Activated naive CD4-positive, alpha-beta T cell treated with anti-CD3 and anti-CD28 coated beads, Interleukin-2, amount 50 U/mL, for 24 hours (primary cell): Measurements from ENCODE around the gene AAK1.
A peak's percentile ranks its signal among the peaks of the same experiment; 100 is the strongest.
"Not testable (repeated sequence)": the region's sequence is repeated elsewhere in the genome, so short reads cannot be mapped to it uniquely, and the experiment has no call there.

Experiments
- H3K27ac Mint-ChIP-seq: one replicate; pipeline ENCODE4 v1.8.0; 2021; ENCODE audit warnings: mild to moderate bottlenecking, mixed read lengths
- H3K27me3 Mint-ChIP-seq: one replicate; pipeline ENCODE4 v1.8.0; 2021; ENCODE audit warnings: mixed read lengths
- H3K36me3 Mint-ChIP-seq: one replicate; pipeline ENCODE4 v1.8.0; 2021; ENCODE audit warnings: mixed read lengths
- H3K4me1 Mint-ChIP-seq: one replicate; pipeline ENCODE4 v1.8.0; 2021; ENCODE audit warnings: mixed read lengths
- H3K4me3 Mint-ChIP-seq: one replicate; pipeline ENCODE4 v1.8.0; 2021; ENCODE audit warnings: mild to moderate bottlenecking, mixed read lengths
- H3K9me3 Mint-ChIP-seq: one replicate; pipeline ENCODE4 v1.8.0; 2021; ENCODE audit warnings: mixed read lengths

Gene AAK1

GRCh38 chr2:69565431-69565839 is 78.1 kb downstream of the AAK1 start:
- Mint-ChIP-seq H3K36me3 (peaks cover 1% of the 10 kb centered on the region), H3K9me3 (no peaks in the 10 kb centered on the region), H3K4me3 (peak overlapping the region; percentile 24), H3K27me3 (no peaks in the 10 kb centered on the region), H3K27ac (peak overlapping the region; percentile 15), H3K4me1 (peaks cover 99% of the 10 kb centered on the region)

DNA sequence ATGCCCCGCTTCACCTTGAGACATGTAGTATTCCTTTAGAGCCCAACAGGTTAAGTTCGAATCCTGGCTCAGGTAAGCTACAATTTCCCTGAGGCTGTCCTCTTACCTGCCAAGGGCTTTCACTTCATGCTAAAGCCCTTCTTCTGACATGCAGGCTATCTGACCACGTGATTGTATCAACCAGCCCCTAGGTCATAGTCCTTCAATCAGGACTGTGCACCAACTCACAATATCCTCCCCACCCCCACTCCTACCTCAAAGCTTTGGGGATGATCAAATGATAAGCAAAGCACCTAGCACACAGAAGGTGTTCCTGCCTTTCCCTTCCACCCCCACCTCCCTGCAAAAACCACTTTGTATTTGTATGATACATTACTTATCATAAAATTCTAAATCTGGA is 78.9 kb downstream of the AAK1 start:
- H3K9me3 Mint-ChIP-seq: no peaks in the 10 kb centered on the region
- H3K27me3 Mint-ChIP-seq: no peaks in the 10 kb centered on the region
- peaks cover 99% of the 10 kb centered on the region for H3K4me1 Mint-ChIP-seq
- peaks cover 1% of the 10 kb centered on the region for H3K36me3 Mint-ChIP-seq
- no peak overlapping the region for H3K27ac Mint-ChIP-seq
- H3K4me3 Mint-ChIP-seq: peak overlapping the region; percentile 24

DNA sequence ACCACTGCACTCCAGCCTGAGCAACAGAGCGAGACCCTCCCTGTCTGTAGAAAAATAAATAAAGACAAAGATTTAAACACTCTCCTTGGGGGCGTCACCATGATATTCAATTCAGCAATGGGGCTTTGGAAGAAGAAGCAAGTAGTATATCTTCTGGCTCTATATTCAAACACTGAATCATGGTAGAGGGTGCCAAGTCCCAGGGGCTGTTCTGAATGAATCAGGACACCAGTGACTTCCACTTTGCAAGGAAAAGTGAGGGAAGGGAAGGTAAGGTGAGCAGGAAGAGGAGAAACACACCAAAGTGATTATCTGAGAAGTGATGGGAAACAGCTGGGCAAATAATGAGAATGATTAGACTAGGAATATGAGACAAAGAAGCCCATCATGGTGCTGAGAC is 80.5 kb downstream of the AAK1 start:
- Mint-ChIP-seq H3K27ac (peak overlapping the region; percentile 93), H3K36me3 (peaks cover 1% of the 10 kb centered on the region), H3K27me3 (no peaks in the 10 kb centered on the region), H3K9me3 (no peaks in the 10 kb centered on the region), H3K4me1 (peaks cover 97% of the 10 kb centered on the region), H3K4me3 (no peak overlapping the region)

GRCh38 chr2:69561101-69561500 is 82.4 kb downstream of the AAK1 start:
- Mint-ChIP-seq H3K27ac (peak overlapping the region; percentile 33), H3K4me1 (peaks cover 94% of the 10 kb centered on the region), H3K36me3 (peaks cover 3% of the 10 kb centered on the region), H3K27me3 (no peaks in the 10 kb centered on the region), H3K9me3 (no peaks in the 10 kb centered on the region), H3K4me3 (no peak overlapping the region)

DNA sequence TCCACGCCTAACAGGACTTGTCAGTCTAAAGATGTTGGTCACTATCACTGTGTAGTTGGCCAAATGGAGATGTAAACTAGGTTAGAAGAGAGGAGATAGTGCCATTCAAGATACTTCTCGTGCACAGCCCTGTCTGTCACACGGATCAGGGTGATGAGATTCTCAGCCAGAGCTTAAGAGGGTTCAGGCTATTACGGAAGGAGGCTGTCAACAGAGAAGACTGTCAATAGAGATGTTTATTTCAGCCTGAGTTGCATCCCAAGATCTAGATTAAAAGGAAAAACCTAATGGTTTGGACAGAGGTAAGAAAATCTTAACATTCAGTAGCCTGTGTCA is 83.4 kb downstream of the AAK1 start:
- no peaks in the 10 kb centered on the region for H3K27me3 Mint-ChIP-seq
- H3K4me3 Mint-ChIP-seq: no peak overlapping the region
- H3K27ac Mint-ChIP-seq: peak overlapping the region; percentile 76
- H3K9me3 Mint-ChIP-seq: no peaks in the 10 kb centered on the region
- peaks cover 2% of the 10 kb centered on the region for H3K36me3 Mint-ChIP-seq
- peaks cover 94% of the 10 kb centered on the region for H3K4me1 Mint-ChIP-seq

- no peaks in the 10 kb centered on the region for H3K27me3 Mint-ChIP-seq
- H3K36me3 Mint-ChIP-seq: peaks cover 4% of the 10 kb centered on the region
- peaks cover 94% of the 10 kb centered on the region for H3K4me1 Mint-ChIP-seq
- H3K27ac Mint-ChIP-seq: peak overlapping the region; percentile 76
- no peak overlapping the region for H3K4me3 Mint-ChIP-seq
- no peaks in the 10 kb centered on the region for H3K9me3 Mint-ChIP-seq
These were observed 83.9 kb downstream of the AAK1 start for GRCh38 chr2:69559442-69560146.

GRCh38 chr2:69556008-69556407 is 87.5 kb downstream of the AAK1 start:
- Mint-ChIP-seq H3K27me3 (no peaks in the 10 kb centered on the region), H3K27ac (peak overlapping the region; percentile 69), H3K36me3 (peaks cover 14% of the 10 kb centered on the region), H3K4me3 (no peak overlapping the region), H3K4me1 (peaks cover 85% of the 10 kb centered on the region), H3K9me3 (no peaks in the 10 kb centered on the region)

DNA sequence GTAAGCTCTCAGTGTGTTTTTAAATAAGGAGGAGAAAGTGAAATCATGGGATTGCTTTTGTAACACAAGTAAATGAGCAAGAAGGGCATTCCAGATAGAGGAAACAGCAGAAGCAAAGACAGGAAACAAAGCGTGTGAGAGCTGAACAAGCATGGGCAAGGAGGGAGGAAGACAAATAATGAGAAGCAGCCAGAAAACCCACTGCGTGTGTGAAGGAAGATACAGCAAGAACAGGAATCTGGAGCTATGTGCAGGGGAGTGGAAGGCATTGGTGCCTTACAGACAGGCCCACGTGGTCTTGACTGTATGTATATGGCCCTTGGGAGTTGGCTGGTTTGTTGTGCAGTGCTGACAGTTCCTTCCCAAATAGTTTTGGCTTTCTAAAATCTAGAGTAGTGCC is 88.6 kb downstream of the AAK1 start:
- Mint-ChIP-seq H3K27ac (peak overlapping the region; percentile 78), H3K9me3 (no peaks in the 10 kb centered on the region), H3K4me3 (peak overlapping the region; percentile 1), H3K27me3 (no peaks in the 10 kb centered on the region), H3K4me1 (peaks cover 82% of the 10 kb centered on the region), H3K36me3 (peaks cover 16% of the 10 kb centered on the region)

- Mint-ChIP-seq H3K9me3 (no peaks in the 10 kb centered on the region), H3K4me3 (peak overlapping the region; percentile 1), H3K27ac (peak overlapping the region; percentile 78), H3K27me3 (no peaks in the 10 kb centered on the region), H3K36me3 (peaks cover 16% of the 10 kb centered on the region), H3K4me1 (peaks cover 82% of the 10 kb centered on the region)
These were observed 89.0 kb downstream of the AAK1 start for GRCh38 chr2:69554568-69554967.

GRCh38 chr2:69553991-69554390 is 89.5 kb downstream of the AAK1 start:
- H3K9me3 Mint-ChIP-seq: no peaks in the 10 kb centered on the region
- no peak overlapping the region for H3K4me3 Mint-ChIP-seq
- H3K36me3 Mint-ChIP-seq: peaks cover 16% of the 10 kb centered on the region
- H3K27ac Mint-ChIP-seq: peak overlapping the region; percentile 51
- peaks cover 81% of the 10 kb centered on the region for H3K4me1 Mint-ChIP-seq
- no peaks in the 10 kb centered on the region for H3K27me3 Mint-ChIP-seq

DNA sequence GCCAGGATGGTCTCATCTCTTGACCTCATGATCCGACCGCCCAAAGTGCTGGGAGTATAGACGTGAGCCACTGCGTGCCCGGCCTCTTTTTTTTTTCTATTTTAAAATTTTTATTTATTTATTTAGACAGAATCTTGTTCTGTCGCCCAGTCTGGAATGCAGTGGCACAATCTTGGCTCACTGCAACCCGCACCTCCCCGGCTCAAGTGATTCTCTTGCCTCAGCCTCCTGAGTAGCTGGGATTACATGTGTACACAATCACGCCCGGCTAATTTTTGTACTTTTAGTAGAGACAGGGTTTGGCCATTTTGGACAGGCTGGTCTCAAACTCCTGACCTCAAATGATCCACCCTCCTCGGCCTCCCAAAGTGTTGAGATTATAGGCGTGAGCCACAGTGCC is 93.0 kb downstream of the AAK1 start:
- H3K4me1 Mint-ChIP-seq: peaks cover 80% of the 10 kb centered on the region
- not testable (repeated sequence) for H3K9me3 Mint-ChIP-seq, H3K27me3 Mint-ChIP-seq, H3K4me3 Mint-ChIP-seq, H3K27ac Mint-ChIP-seq
- peaks cover 32% of the 10 kb centered on the region for H3K36me3 Mint-ChIP-seq

- Mint-ChIP-seq H3K27ac (peak overlapping the region; percentile 41), H3K36me3 (peaks cover 35% of the 10 kb centered on the region), H3K4me1 (peaks cover 78% of the 10 kb centered on the region)
These were observed 94.1 kb downstream of the AAK1 start for GRCh38 chr2:69549421-69549820.

DNA sequence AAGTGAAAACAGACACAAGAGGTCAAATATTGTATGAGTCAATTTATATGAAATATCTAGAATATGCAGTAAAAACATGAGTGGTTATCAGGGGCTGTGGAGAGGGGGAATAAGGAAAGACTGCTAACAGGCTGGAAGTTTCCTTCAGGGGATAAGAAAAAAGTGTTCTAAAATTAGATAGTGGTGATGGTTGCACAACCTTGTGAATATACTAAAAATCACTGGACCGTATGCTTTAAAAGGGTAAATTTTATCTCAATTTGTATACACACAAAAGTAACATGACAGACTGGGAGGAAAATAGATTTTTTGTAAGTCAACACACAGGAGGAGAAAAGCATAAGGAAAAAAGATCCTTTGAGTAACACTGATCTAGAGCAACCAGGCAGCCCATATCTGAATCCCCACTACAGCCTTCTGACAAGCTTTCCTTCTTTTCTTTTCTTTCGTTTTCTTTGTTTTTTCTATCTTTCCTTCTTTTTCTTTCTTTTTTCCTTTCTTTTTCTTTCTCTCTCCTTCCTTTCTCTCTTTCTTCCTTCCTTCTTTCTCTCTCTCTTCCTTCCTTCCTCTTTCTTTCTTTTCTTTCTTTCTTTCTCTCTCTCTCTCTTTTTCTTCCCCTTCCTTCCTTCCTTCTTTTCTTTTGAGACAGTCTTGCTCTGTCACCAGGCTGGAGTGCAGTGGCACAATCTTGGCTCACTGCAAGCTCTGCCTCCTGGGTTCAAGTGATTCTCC is 95.4 kb downstream of the AAK1 start:
- peaks cover 34% of the 10 kb centered on the region for H3K36me3 Mint-ChIP-seq
- H3K9me3 Mint-ChIP-seq: no peaks in the 10 kb centered on the region

More at GRCh38 chr2:69549421-69549820, 94.1 kb downstream of the AAK1 start:
- no peak overlapping the region for H3K4me3 Mint-ChIP-seq
- H3K9me3 Mint-ChIP-seq: no peaks in the 10 kb centered on the region
- no peaks in the 10 kb centered on the region for H3K27me3 Mint-ChIP-seq

DNA sequence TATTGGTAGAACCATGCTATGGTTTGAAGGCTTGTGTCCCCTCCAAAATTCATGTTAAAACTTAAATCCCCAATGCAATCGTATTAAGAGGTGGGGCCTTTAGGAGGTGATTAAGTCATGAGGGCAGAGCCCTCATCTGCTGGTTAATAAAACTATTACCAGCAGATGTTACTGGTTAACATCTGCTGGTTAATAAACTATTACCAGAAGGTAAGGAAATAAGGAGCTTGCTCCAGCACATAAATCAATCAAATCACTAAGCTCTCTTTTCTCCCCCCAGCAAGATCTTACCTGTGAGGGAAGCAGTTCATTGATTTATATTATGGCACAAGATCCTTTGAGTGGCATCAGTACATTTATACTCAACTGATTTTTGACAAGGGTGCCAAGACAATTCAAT is 96.9 kb downstream of the AAK1 start:
- Mint-ChIP-seq H3K36me3 (peaks cover 27% of the 10 kb centered on the region), H3K27me3 (no peaks in the 10 kb centered on the region), H3K4me3 (no peak overlapping the region), H3K9me3 (no peaks in the 10 kb centered on the region), H3K27ac (peak overlapping the region; percentile 85), H3K4me1 (peaks cover 62% of the 10 kb centered on the region)

More for the DNA sequence above, 95.4 kb downstream of the AAK1 start:
- peak overlapping the region; percentile 53 for H3K27ac Mint-ChIP-seq
- no peaks in the 10 kb centered on the region for H3K27me3 Mint-ChIP-seq
- no peak overlapping the region for H3K4me3 Mint-ChIP-seq
- H3K4me1 Mint-ChIP-seq: peaks cover 74% of the 10 kb centered on the region

- peak overlapping the region; percentile 41 for H3K27ac Mint-ChIP-seq
- H3K4me3 Mint-ChIP-seq: no peak overlapping the region
- H3K27me3 Mint-ChIP-seq: no peaks in the 10 kb centered on the region
- peaks cover 28% of the 10 kb centered on the region for H3K36me3 Mint-ChIP-seq
- no peaks in the 10 kb centered on the region for H3K9me3 Mint-ChIP-seq
- peaks cover 56% of the 10 kb centered on the region for H3K4me1 Mint-ChIP-seq
These were observed 98.0 kb downstream of the AAK1 start for GRCh38 chr2:69545477-69545932.

DNA sequence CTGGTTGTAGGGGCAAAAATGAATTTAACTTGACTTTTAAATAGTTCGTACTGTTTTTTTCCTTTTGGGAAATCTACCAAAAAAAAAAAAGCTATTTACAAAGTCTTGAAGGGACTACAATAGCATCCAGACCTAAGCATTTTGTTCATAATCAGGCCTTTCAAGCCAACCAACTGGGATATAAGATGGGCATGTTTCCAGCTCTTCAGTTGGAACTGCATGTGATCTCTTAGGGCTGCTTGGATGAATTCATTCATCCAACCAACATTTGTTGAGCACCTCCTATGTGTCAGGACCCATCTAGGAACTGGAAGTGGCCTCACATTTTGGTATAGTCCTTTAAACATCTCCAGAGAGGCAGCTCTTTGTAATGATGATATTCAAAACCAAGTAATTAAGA is 98.6 kb downstream of the AAK1 start:
- Mint-ChIP-seq H3K36me3 (peaks cover 28% of the 10 kb centered on the region), H3K27ac (peak overlapping the region; percentile 31), H3K9me3 (no peaks in the 10 kb centered on the region), H3K27me3 (no peaks in the 10 kb centered on the region), H3K4me1 (peaks cover 53% of the 10 kb centered on the region), H3K4me3 (no peak overlapping the region)
